Measurements from ENCODE around the gene MDFIC. TPM values are rescaled to one million over a fixed set of nuclear protein-coding genes. Genes with fewer than 3 reads are reported as not detected.

Gene MDFIC
- total and polyA plus RNA-seq, 2 of the 4 experiments (the other 2 are of a cell fraction) = 16.9 to 35.0 TPM

GRCh38 chr7:114962441-114962840, 40.5 kb downstream of the MDFIC start:
- Histone ChIP-seq H3K79me1 (ENCODE audit: low read depth in 1 of 2, low read length in 2 of 2) (peaks cover 34 to 44% of the 10 kb centered on the region in 2 experiments), H4K5ac (ENCODE audit: low read depth, low read length) (no peak overlapping the region), H3K9me1 (ENCODE audit: insufficient read depth, low read length) (0 out of 2 replicates have a peak, but pooled peaks cover 5% of the 10 kb centered on the region), H3K36me3 (ENCODE audit: control insufficient read depth, insufficient read depth, low read length) (peaks cover 4% of the 10 kb centered on the region; the same call in 1 of the 2 replicates), H4K8ac (ENCODE audit: low read depth in 2 of 2, low read length in 2 of 2) (no peak overlapping the region), H2BK15ac (ENCODE audit: low read depth, low read length) (no peak overlapping the region), H2BK120ac (ENCODE audit: low read depth, low read length) (no peak overlapping the region), H3K14ac (replicated peaks; ENCODE audit: low read depth, low read length) (no peak overlapping the region), H2BK20ac (ENCODE audit: low read depth, low read length) (no peak overlapping the region), H4K20me1 (ENCODE audit: insufficient read depth, low read length) (no peaks in the 10 kb centered on the region; the same call in 1 of the 2 replicates), H3K27ac (ENCODE audit: insufficient read depth, low read length) (no peak overlapping the region), H3K18ac (ENCODE audit: low read depth, low read length) (no peak overlapping the region), H3K4me2 (ENCODE audit: low read depth, low read length) (no peak overlapping the region), H3K56ac (ENCODE audit: extremely low read depth, insufficient read depth, low read length) (no peak overlapping the region), H3K23ac (ENCODE audit: low read depth, low read length) (no peak overlapping the region), H3K27me3 (ENCODE audit: control insufficient read depth, insufficient read depth, low read length) (no peaks in the 10 kb centered on the region), H2AFZ (replicated peaks; ENCODE audit: low read length, poor library complexity) (no peak overlapping the region), H4K91ac (ENCODE audit: insufficient read depth, low read depth, low read length) (no peak overlapping the region), H2BK5ac (ENCODE audit: low read depth, low read length, poor library complexity, severe bottlenecking) (no peak overlapping the region), H2AK5ac (ENCODE audit: low read depth, low read length) (no peak overlapping the region), H3K4me3 (ENCODE audit: insufficient read depth, low read depth, low read length) (no peak overlapping the region), H3K4ac (ENCODE audit: low read depth, low read length) (no peak overlapping the region), H3K9ac (ENCODE audit: low read depth, low read length) (no peak overlapping the region), H3K9me3 (ENCODE audit: control insufficient read depth, insufficient read depth, low read length) (no peaks in the 10 kb centered on the region), H2AK9ac (replicated peaks; ENCODE audit: low read depth, low read length, poor library complexity) (no peak overlapping the region), H3K4me1 (ENCODE audit: control insufficient read depth, insufficient read depth, low read length) (no peaks in the 10 kb centered on the region)
- DNase-seq (no peak), ATAC-seq (ENCODE audit: low read depth) (no peak)
- CTCF ChIA-PET = no interaction called here
- TF ChIP-seq, protein P1, sequence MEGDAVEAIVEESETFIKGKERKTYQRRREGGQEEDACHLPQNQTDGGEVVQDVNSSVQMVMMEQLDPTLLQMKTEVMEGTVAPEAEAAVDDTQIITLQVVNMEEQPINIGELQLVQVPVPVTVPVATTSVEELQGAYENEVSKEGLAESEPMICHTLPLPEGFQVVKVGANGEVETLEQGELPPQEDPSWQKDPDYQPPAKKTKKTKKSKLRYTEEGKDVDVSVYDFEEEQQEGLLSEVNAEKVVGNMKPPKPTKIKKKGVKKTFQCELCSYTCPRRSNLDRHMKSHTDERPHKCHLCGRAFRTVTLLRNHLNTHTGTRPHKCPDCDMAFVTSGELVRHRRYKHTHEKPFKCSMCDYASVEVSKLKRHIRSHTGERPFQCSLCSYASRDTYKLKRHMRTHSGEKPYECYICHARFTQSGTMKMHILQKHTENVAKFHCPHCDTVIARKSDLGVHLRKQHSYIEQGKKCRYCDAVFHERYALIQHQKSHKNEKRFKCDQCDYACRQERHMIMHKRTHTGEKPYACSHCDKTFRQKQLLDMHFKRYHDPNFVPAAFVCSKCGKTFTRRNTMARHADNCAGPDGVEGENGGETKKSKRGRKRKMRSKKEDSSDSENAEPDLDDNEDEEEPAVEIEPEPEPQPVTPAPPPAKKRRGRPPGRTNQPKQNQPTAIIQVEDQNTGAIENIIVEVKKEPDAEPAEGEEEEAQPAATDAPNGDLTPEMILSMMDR (conservative IDR thresholded peaks at IDR 0.05; ENCODE audit: low read depth, low read length) = no peak
- TF ChIP-seq MXI1 (IDR thresholded peaks at IDR 0.05; ENCODE audit: borderline replicate concordance, low read depth, low read length) (no peak), FOS (IDR thresholded peaks at IDR 0.05; ENCODE audit: low read depth, low read length) (no peak), USF2 (IDR thresholded peaks at IDR 0.05; ENCODE audit: low read depth, low read length) (no peak), CEBPB (IDR thresholded peaks at IDR 0.05; ENCODE audit: low read depth, low read length) (no peak), MAZ (IDR thresholded peaks at IDR 0.05; ENCODE audit: borderline replicate concordance, low read depth, low read length) (no peak), BHLHE40 (IDR thresholded peaks at IDR 0.05; ENCODE audit: low read depth, low read length) (no peak), RFX5 (IDR thresholded peaks at IDR 0.05; ENCODE audit: low read depth, low read length) (no peak), SMC3 (IDR thresholded peaks at IDR 0.05; ENCODE audit: low read depth, low read length) (no peak), RAD21 (IDR thresholded peaks at IDR 0.05; ENCODE audit: low read length) (no peak), CHD1 (IDR thresholded peaks at IDR 0.05; ENCODE audit: low read depth, low read length) (no peak), NFE2L2 (IDR thresholded peaks at IDR 0.05; ENCODE audit: low read depth, low read length) (no peak), MAFK (IDR thresholded peaks at IDR 0.05; ENCODE audit: low read depth, low read length) (no peak), RCOR1 (IDR thresholded peaks at IDR 0.05; ENCODE audit: insufficient replicate concordance, low read length) (no peak), POLR2A (IDR thresholded peaks at IDR 0.05; ENCODE audit: low read depth, low read length) (no peak)
- TF ChIP-seq, protein P2, sequence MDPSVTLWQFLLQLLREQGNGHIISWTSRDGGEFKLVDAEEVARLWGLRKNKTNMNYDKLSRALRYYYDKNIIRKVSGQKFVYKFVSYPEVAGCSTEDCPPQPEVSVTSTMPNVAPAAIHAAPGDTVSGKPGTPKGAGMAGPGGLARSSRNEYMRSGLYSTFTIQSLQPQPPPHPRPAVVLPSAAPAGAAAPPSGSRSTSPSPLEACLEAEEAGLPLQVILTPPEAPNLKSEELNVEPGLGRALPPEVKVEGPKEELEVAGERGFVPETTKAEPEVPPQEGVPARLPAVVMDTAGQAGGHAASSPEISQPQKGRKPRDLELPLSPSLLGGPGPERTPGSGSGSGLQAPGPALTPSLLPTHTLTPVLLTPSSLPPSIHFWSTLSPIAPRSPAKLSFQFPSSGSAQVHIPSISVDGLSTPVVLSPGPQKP (IDR thresholded peaks at IDR 0.05; ENCODE audit: borderline replicate concordance, low read depth, low read length) = no peak
- BruUV-seq (replicated peaks) = no TSS peak
- dilution Hi-C loops (cut with HindIII; ENCODE audit: low sequenced_read_pairs, unreplicated experiment) (no loop called here), in situ Hi-C loops (cut with MboI; ENCODE audit: low sequenced_read_pairs) (no loop called here), intact Hi-C loops (cut with micrococcal nuclease) (no loop called here)
- POLR2A ChIA-PET (ENCODE audit: unreplicated experiment) = no interaction called here
- WGBS, 2 experiments (ENCODE audit: extremely low coverage in 2 of 2, insufficient read length in 1 of 2) = no CpG with 5 or more reads among the region's 3 CpGs

Measured in IMR-90 (cell line).